WI38 (cell line): Measurements from ENCODE around the gene PET100.

Experiments used
- H3K4me3 ChIP-seq: 2 replicates; pipeline ENCODE4 v1.5.1; 2011; ENCODE audit warnings: low read depth, mild to moderate bottlenecking, control low read depth, low read length
- CTCF ChIP-seq: IDR thresholded peaks from 2 replicates; pipeline ENCODE4 v1.5.1; 2012; ENCODE audit warnings: low read depth, mild to moderate bottlenecking, control low read depth, low read length

PET100 gene

GRCh38 chr19:7629347-7630054 lies at the start of gene PET100, which contains the start of gene XAB2:
TSS of gene PET100 (plus strand) at chr19:7629793. CDS start at chr19:7629834, 41 bp downstream.
TSS of gene XAB2 (minus strand) at chr19:7629545. CDS start at chr19:7629527, 18 bp downstream.
- no peak for TF ChIP-seq CTCF
- peak within 1 kb of the TSS; percentile 89 for H3K4me3 ChIP-seq

- no peak for TF ChIP-seq CTCF
Measured at GRCh38 chr19:7582446-7582845, 47.1 kb upstream of the PET100 start.

GRCh38 chr19:7589822-7590221 lies 39.8 kb upstream of the PET100 start:
- TF ChIP-seq CTCF = no peak
- no peak overlapping the region for H3K4me3 ChIP-seq

More at GRCh38 chr19:7582446-7582845, 47.1 kb upstream of the PET100 start:
- no peak overlapping the region for H3K4me3 ChIP-seq

- no peak for TF ChIP-seq CTCF
- no peak overlapping the region for H3K4me3 ChIP-seq
Measured at GRCh38 chr19:7590256-7590655, 39.3 kb upstream of the PET100 start.

- H3K4me3 ChIP-seq = no peak within 1 kb of the TSS
- no peak for TF ChIP-seq CTCF
Measured at GRCh38 chr19:7595466-7596133, 34.0 kb upstream of the PET100 start, which contains the start of gene CAMSAP3. TSS of gene CAMSAP3 (plus strand) at chr19:7595863. CDS start at chr19:7596003, 140 bp downstream.

- H3K4me3 ChIP-seq = no peak overlapping the region
- no peak for TF ChIP-seq CTCF
Measured at GRCh38 chr19:7596211-7596937, 33.2 kb upstream of the PET100 start.
